CD4-positive, alpha-beta memory T cell (primary cell): ENCODE data around the gene SLX4IP. TPM values are rescaled to one million over a fixed set of nuclear protein-coding genes. Genes with fewer than 3 reads are reported as not detected.

Source experiments
- CTCF ChIA-PET: fragments of 350-600 bp; sonication (Branson Sonifier 250); formaldehyde crosslinking; loops from one replicate; lab custom pipeline; 2021; ENCODE audit warnings: inconsistent platforms; ENCODE audit not compliant: partially characterized antibody; lab: Charles Lee
- POLR2A ChIA-PET: fragments of 350-600 bp; sonication (Branson Sonifier 250); formaldehyde crosslinking; loops from one replicate; lab custom pipeline; 2021; ENCODE audit not compliant: partially characterized antibody; lab: Charles Lee
- DNase-seq, 5 donors: peaks; one replicate each; pipeline versions ENCODE4 v3.0.0 to v3.0.0-alpha.2; 2020 to 2022; ENCODE audit warnings: mixed read lengths in 1 of 5
- H3K27ac ChIP-seq: one replicate; pipeline ENCODE4 v1.7.0; 2013; ENCODE audit warnings: low read depth, low read length
- H3K27me3 ChIP-seq: 2 replicates; pipeline ENCODE4 v1.7.0; 2013; ENCODE audit warnings: mild to moderate bottlenecking, low read length, moderate library complexity; ENCODE audit not compliant: insufficient read depth
- H3K36me3 ChIP-seq: 2 replicates; pipeline ENCODE4 v1.7.0; 2013; ENCODE audit warnings: mild to moderate bottlenecking, low read length, moderate library complexity; ENCODE audit not compliant: insufficient read depth
- H3K4me1 ChIP-seq: 2 replicates; pipeline ENCODE4 v1.7.0; 2013; ENCODE audit warnings: mild to moderate bottlenecking, low read length, moderate library complexity; ENCODE audit not compliant: insufficient read depth
- H3K4me3 ChIP-seq, 2 donors: one replicate each; pipeline ENCODE4 v1.7.0; 2013; ENCODE audit warnings: low read length in 2 of 2, mild to moderate bottlenecking in 1 of 2
- H3K9me3 ChIP-seq, 2 donors: one replicate each; pipeline ENCODE4 v1.7.0; 2013; ENCODE audit warnings: low read length in 2 of 2, control low read depth in 1 of 2; ENCODE audit not compliant: control insufficient read depth in 1 of 2
- H3K27ac Mint-ChIP-seq, 7 donors: one replicate each; pipeline ENCODE4 v1.8.0; 2020 to 2021; ENCODE audit warnings: mixed read lengths in 7 of 7, mild to moderate bottlenecking in 6 of 7, inconsistent platforms in 3 of 7, moderate library complexity in 3 of 7
- H3K27me3 Mint-ChIP-seq, 2 donors: one replicate each; pipeline ENCODE4 v1.8.0; 2020 to 2021; ENCODE audit warnings: mixed read lengths in 2 of 2
- H3K36me3 Mint-ChIP-seq, 2 donors: one replicate each; pipeline ENCODE4 v1.8.0; 2020 to 2021; ENCODE audit warnings: mixed read lengths in 2 of 2, inconsistent platforms in 1 of 2, mild to moderate bottlenecking in 1 of 2
- H3K4me1 Mint-ChIP-seq, 4 donors: one replicate each; pipeline ENCODE4 v1.8.0; 2020 to 2021; ENCODE audit warnings: mixed read lengths in 4 of 4, mild to moderate bottlenecking in 1 of 4
- H3K4me3 Mint-ChIP-seq, 8 donors: one replicate each; pipeline ENCODE4 v1.8.0; 2020 to 2021; ENCODE audit warnings: mixed read lengths in 8 of 8, mild to moderate bottlenecking in 7 of 8, moderate library complexity in 6 of 8, inconsistent platforms in 3 of 8
- H3K9me3 Mint-ChIP-seq, 8 donors: one replicate each; pipeline ENCODE4 v1.8.0; 2020 to 2021; ENCODE audit warnings: mixed read lengths in 8 of 8, mild to moderate bottlenecking in 5 of 8, inconsistent platforms in 3 of 8, moderate library complexity in 1 of 8
- intact Hi-C: fragments of 100-400 bp; cut with micrococcal nuclease; formaldehyde crosslinking; loops from one replicate; pipeline ENCODE4 v1.15.1; 2023
- polyA plus RNA-seq, 2 donors: library from polyadenylated mRNA; unstranded; fragments of 300-500 nt; fragmentation: Illumina TruSeq; gene quantifications; one replicate each; pipeline ENCODE4 v1.2.3, GENCODE V29; 2021
- total RNA-seq, 2 experiments: library from RNA; stranded (reverse); gene quantifications; one replicate each; pipeline ENCODE4 v1.2.3, GENCODE V29; 2021

SLX4IP gene
- total and polyA plus RNA-seq, 4 experiments from 2014 or later: 1.5 to 6.6 (median 4.0) TPM

DNA sequence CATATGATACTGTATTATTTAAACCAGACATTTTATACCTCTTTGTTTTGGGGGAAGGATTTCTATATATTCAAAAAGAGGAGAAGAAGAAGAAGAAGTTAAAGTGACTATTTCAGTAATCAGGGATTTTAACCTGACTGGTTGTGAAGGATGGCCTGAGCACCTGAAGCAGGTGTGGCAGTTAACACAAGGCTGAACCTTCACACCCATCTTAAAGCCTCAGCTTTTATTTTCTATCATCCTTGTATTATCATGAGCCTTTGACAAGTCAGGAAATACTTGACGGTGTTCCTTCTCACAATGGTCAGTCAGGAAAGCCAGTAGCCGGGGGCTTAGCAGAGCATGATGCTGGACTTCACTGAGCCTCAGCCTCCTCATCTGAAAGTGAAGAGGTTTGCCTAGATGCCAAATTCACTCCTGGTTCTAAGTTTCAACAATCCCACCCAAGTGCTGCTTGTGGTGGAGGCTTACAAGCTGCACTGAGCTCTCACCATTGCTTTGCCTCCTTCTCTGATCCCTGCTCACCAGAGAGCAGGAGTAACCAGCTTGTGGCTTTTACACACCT is 121.5 kb downstream of the SLX4IP start:
- Mint-ChIP-seq H3K27ac (no peak overlapping the region), H3K4me3 (no peak overlapping the region), H3K27me3 (no peaks in the 10 kb centered on the region), H3K36me3 (peaks cover 18 to 28% of the 10 kb centered on the region in 2 donors), H3K9me3 (no peaks in the 10 kb centered on the region), H3K4me1 (peaks cover 4 to 13% (median 6%) of the 10 kb centered on the region in 4 donors)
- no peak overlapping the region for H3K27ac ChIP-seq
- no peak for DNase-seq
- H3K4me3 ChIP-seq: no peak overlapping the region
- peaks cover 5% of the 10 kb centered on the region for H3K4me1 ChIP-seq
- ChIA-PET POLR2A (no interaction called here), CTCF (interaction anchor here (0.8 to 1.4 kb wide), 2 partner anchors 9 to 10 kb away, joined by 3 read pairs; no protein-coding TSS in a partner anchor)
- intact Hi-C loops: no loop called here
- no peaks in the 10 kb centered on the region for H3K9me3 ChIP-seq
- no peaks in the 10 kb centered on the region for H3K27me3 ChIP-seq
- H3K36me3 ChIP-seq: no peaks in the 10 kb centered on the region

DNA sequence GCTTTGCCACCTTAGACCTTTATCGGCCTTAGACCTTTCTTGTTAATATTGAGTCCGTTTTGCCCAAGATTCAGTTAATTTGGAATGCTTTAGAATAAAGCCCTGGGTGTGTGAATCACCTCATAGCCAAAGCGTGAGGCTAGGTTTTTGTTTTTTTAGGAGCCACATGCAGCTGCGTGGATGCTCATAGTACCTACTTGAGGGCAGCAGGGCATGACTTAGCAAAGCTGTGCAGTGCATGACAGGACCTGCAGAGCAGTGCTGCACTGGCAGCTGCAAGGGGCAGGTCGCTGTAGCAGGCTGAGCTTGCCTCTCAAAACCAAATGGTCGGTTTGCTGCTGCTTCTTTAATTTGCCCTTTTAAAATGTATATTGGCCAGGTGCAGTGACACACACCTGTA is 122.6 kb downstream of the SLX4IP start:
- DNase-seq: no peak
- no peaks in the 10 kb centered on the region for H3K9me3 ChIP-seq
- POLR2A ChIA-PET: no interaction called here
- Mint-ChIP-seq H3K4me3 (no peak overlapping the region), H3K27me3 (no peaks in the 10 kb centered on the region), H3K9me3 (no peaks in the 10 kb centered on the region), H3K36me3 (peaks cover 20 to 35% of the 10 kb centered on the region in 2 donors), H3K4me1 (peaks cover 0 to 7% (median 4%) of the 10 kb centered on the region in 4 donors), H3K27ac (no peak overlapping the region)
- H3K4me3 ChIP-seq: no peak overlapping the region
- no peaks in the 10 kb centered on the region for H3K36me3 ChIP-seq
- intact Hi-C loops: no loop called here
- CTCF ChIA-PET: interaction anchor here (1.0 to 1.4 kb wide), 2 partner anchors 10 kb away, joined by 3 read pairs; no protein-coding TSS in a partner anchor
- no peak overlapping the region for H3K27ac ChIP-seq
- no peaks in the 10 kb centered on the region for H3K27me3 ChIP-seq
- peaks cover 5% of the 10 kb centered on the region for H3K4me1 ChIP-seq

DNA sequence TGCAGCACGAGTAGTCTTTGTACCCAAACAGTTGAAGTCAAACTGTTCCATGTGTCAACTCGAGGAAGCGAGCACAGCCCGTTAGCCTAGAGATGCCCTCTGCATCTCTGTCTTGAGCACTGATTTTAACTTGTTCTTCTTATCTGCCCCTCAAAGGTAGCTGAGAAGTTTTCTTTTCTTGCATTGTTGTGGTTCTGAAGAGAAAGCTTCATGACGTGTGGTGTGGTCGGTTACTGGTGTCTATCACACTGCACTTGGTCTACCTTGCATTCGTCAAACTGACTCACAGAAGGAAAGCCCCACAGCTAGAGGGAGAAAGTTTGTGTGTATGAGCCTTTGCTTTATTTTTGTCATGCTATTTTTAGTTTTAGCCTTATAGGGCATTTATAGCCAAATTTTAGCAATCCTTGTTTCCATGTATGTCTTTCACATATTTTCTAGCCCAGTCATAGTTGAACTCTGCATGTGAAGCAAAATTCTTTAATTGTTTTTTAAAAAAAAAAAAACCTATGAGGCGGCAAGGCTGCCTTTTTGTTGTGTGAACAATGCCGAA is 123.6 kb downstream of the SLX4IP start:
- Mint-ChIP-seq H3K9me3 (no peaks in the 10 kb centered on the region), H3K27me3 (no peaks in the 10 kb centered on the region), H3K4me1 (peaks cover 2 to 12% (median 7%) of the 10 kb centered on the region in 4 donors), H3K27ac (peak overlapping the region in 3 of 7 donors; percentile 17 to 53 (median 30)), H3K4me3 (no peak overlapping the region), H3K36me3 (peaks cover 25 to 39% of the 10 kb centered on the region in 2 donors)
- ChIA-PET CTCF (interaction anchor here (1.0 kb wide), 1 partner anchor 11 kb away, joined by 3 read pairs; no protein-coding TSS in a partner anchor), POLR2A (interaction anchor here (0.6 kb wide), 1 partner anchor 11 kb away, joined by 3 read pairs; no protein-coding TSS in a partner anchor)
- no peak overlapping the region for H3K4me3 ChIP-seq
- no peaks in the 10 kb centered on the region for H3K36me3 ChIP-seq
- H3K27ac ChIP-seq: no peak overlapping the region
- peaks cover 5% of the 10 kb centered on the region for H3K4me1 ChIP-seq
- H3K9me3 ChIP-seq: no peaks in the 10 kb centered on the region
- DNase-seq: peak in 3 of 5 donors; percentile 3 to 36 (median 31)
- intact Hi-C loops: no loop called here
- no peaks in the 10 kb centered on the region for H3K27me3 ChIP-seq

DNA sequence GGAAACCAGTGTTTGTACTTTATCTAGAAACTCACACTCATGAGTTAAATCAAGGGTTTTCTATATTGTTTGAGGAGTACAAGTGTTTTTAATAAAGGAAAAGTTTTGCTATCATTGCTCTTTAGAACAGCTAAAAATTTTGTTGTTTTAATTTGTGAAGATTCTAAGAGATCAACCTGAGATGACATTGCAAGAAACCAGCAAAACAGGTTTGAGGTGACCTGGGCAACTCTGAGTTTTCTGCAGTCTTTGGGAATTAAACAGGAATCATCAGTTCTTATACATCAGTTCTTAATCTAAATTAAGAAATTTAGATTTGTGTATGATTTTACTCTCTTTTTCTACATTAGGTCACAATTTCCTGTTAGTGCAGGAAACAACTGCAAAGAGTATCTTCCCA is 124.2 kb downstream of the SLX4IP start:
- ChIA-PET CTCF (no interaction called here), POLR2A (interaction anchor here (0.6 kb wide), 1 partner anchor 10 kb away, joined by 3 read pairs; no protein-coding TSS in a partner anchor)
- Histone ChIP-seq H3K4me3 (no peak overlapping the region), H3K4me1 (peaks cover 5% of the 10 kb centered on the region), H3K9me3 (no peaks in the 10 kb centered on the region), H3K27me3 (no peaks in the 10 kb centered on the region), H3K27ac (no peak overlapping the region), H3K36me3 (no peaks in the 10 kb centered on the region)
- peaks cover 7 to 17% (median 11%) of the 10 kb centered on the region in 4 donors for H3K4me1 Mint-ChIP-seq
- H3K27me3 Mint-ChIP-seq: no peaks in the 10 kb centered on the region
- no peak for DNase-seq
- peaks cover 25 to 39% of the 10 kb centered on the region in 2 donors for H3K36me3 Mint-ChIP-seq
- no peak overlapping the region for H3K4me3 Mint-ChIP-seq
- intact Hi-C loops: no loop called here
- H3K27ac Mint-ChIP-seq: peak overlapping the region in 1 of 7 donors; percentile 30
- H3K9me3 Mint-ChIP-seq: no peaks in the 10 kb centered on the region

DNA sequence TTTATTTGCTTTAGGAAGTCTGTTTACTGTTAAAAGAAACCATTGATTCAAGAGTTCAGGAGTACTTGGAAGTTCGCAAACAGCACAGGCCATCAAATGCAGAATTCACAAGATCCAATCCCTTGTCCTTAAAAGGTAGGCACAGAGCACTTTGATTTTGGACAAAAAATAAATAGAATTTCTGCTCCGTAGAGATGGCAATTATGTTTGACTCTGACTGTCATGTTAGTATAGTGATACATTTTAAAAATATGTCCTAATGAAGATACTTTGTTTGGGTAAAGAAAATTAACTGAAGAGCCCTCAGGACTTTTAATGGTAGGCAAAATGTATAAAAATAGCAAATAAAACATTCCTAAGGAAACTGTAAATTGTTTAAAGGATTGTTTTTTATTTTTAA is 125.6 kb downstream of the SLX4IP start:
- no peak for DNase-seq
- H3K4me3 ChIP-seq: no peak overlapping the region
- Mint-ChIP-seq H3K9me3 (no peaks in the 10 kb centered on the region), H3K27me3 (no peaks in the 10 kb centered on the region), H3K4me1 (peaks cover 7 to 26% (median 13%) of the 10 kb centered on the region in 4 donors), H3K36me3 (peaks cover 27 to 40% of the 10 kb centered on the region in 2 donors), H3K4me3 (no peak overlapping the region), H3K27ac (no peak overlapping the region)
- ChIA-PET POLR2A (no interaction called here), CTCF (no interaction called here)
- intact Hi-C loops: no loop called here
- H3K27ac ChIP-seq: no peak overlapping the region
- H3K36me3 ChIP-seq: no peaks in the 10 kb centered on the region
- H3K27me3 ChIP-seq: no peaks in the 10 kb centered on the region
- peaks cover 5% of the 10 kb centered on the region for H3K4me1 ChIP-seq
- H3K9me3 ChIP-seq: no peaks in the 10 kb centered on the region

DNA sequence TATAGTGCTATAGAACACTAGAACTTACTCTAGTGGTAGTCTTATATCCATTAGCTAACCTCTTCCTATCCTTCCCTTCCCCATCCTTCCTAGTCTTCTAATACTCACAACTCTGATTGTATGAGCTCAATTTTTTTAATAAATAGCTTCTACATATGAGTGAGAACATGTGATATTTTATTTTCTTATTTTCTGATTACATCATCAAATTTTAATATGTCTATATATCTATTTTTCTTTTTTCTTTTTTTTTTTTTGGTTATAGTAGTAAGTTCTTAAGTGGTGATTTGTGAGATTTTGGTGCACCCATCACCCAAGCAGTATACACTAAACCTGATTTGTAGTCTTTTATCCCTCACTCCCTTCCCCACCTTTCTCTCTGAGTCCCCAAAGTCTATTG is 126.2 kb downstream of the SLX4IP start:
- Mint-ChIP-seq H3K9me3 (no peaks in the 10 kb centered on the region), H3K27ac (no peak overlapping the region), H3K4me3 (no peak overlapping the region), H3K4me1 (peaks cover 7 to 28% (median 13%) of the 10 kb centered on the region in 4 donors), H3K36me3 (peaks cover 30 to 44% of the 10 kb centered on the region in 2 donors), H3K27me3 (no peaks in the 10 kb centered on the region)
- ChIA-PET CTCF (no interaction called here), POLR2A (no interaction called here)
- Histone ChIP-seq H3K4me3 (no peak overlapping the region), H3K4me1 (peaks cover 5% of the 10 kb centered on the region), H3K27ac (no peak overlapping the region), H3K36me3 (no peaks in the 10 kb centered on the region), H3K9me3 (no peaks in the 10 kb centered on the region), H3K27me3 (no peaks in the 10 kb centered on the region)
- intact Hi-C loops: no loop called here
- DNase-seq: no peak

DNA sequence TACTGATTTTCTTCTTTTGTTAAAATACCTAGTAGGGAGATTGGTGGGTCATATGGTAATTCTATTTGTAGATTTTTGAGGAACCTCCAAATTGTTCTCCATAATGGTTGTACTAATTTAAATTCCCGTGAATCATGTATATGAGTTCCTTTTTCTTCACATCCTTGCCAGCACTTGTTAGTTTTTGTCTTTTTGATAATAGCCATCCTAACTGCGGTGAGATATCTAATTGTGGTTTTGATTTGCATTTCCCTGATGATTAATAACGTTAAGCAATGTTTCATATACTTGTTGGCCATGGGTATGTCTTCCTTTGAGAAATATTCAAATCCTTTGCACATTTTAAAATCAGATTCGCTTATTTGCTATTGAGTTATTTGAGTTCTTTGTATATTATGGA is 127.8 kb downstream of the SLX4IP start:
- no peak for DNase-seq
- ChIA-PET CTCF (no interaction called here), POLR2A (no interaction called here)
- Histone ChIP-seq H3K27me3 (no peaks in the 10 kb centered on the region), H3K4me3 (no peak overlapping the region), H3K4me1 (peaks cover 5% of the 10 kb centered on the region), H3K36me3 (no peaks in the 10 kb centered on the region), H3K27ac (no peak overlapping the region), H3K9me3 (no peaks in the 10 kb centered on the region)
- Mint-ChIP-seq H3K9me3 (no peaks in the 10 kb centered on the region), H3K4me3 (no peak overlapping the region), H3K27me3 (no peaks in the 10 kb centered on the region), H3K27ac (no peak overlapping the region), H3K36me3 (peaks cover 34 to 43% of the 10 kb centered on the region in 2 donors), H3K4me1 (peaks cover 11 to 43% (median 18%) of the 10 kb centered on the region in 4 donors)
- intact Hi-C loops: no loop called here
